HG03457 (cell line): ENCODE measurements around the gene SPDYC.
"Not testable (repeated sequence)": the region's sequence is repeated elsewhere in the genome, so short reads cannot be mapped to it uniquely, and the experiment has no call there.

Experiments used
- ATAC-seq: cut with Tn5 transposase; IDR thresholded peaks from one replicate; pipeline ENCODE4 v1.9.1; 2021; ENCODE audit warnings: moderate number of reproducible peaks; ENCODE audit not compliant: unreplicated experiment

Gene SPDYC

DNA sequence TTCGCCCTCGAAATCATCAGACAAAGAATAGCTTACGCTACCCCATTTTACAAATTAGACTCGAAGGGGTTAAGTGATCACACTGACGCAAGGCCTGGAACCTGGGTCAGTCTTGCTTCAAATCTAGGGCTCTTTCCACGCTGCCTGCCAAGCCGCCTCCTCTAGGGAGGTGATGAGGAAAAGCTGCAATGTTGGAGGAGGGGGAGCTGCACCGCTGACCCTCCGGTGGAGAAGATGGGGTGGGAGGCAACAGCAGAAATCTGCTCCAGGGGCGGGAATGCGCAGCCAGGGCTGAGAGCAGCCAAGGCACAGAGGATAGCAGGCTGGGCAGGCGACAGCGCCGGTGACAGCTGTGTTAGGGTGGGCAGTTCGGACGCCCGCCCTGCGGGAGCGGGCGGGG, 36.3 kb upstream of the SPDYC start:
- ATAC-seq, result no peak

DNA sequence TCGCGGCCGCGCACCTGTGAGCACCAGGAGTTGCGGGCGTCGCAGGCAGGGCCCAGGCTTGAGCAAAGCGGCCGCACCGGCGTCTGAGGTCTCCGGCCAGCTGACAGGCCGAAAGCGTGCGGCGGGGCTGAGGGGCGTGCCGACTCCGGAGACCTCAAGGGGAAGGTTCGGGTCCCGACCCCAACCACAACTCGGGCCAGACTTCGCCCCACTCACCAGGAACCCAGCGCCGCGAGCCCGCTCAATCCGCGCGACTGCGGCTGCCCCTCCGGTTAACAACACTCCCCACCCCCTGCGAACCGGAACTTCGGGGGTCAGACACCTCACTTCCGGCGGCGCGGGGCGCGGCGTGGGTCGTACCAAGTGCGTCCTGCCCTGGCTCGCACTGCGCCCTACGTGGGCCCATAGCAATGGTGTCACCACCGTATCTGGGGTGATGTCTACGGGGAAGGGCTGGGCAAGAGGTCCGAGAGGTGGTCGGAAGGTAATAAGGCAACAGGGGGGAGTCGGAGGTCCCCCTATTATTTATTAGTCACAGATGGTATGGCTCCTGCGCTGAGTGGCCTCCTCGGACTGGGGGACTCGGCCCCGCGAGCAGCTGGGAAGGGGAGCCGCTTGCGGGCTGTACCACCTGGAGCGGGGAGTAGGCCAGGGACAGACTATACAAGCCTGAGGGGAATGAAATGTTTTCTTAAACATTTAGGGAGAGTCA, 35.6 kb upstream of the SPDYC start, which contains the start of gene SYVN1:
Gene SYVN1 (minus strand): TSS at position 280 of the 712 bp plus-strand sequence. CDS start 918 bp downstream, outside the sequence.
- ATAC-seq, result peak; percentile 34

DNA sequence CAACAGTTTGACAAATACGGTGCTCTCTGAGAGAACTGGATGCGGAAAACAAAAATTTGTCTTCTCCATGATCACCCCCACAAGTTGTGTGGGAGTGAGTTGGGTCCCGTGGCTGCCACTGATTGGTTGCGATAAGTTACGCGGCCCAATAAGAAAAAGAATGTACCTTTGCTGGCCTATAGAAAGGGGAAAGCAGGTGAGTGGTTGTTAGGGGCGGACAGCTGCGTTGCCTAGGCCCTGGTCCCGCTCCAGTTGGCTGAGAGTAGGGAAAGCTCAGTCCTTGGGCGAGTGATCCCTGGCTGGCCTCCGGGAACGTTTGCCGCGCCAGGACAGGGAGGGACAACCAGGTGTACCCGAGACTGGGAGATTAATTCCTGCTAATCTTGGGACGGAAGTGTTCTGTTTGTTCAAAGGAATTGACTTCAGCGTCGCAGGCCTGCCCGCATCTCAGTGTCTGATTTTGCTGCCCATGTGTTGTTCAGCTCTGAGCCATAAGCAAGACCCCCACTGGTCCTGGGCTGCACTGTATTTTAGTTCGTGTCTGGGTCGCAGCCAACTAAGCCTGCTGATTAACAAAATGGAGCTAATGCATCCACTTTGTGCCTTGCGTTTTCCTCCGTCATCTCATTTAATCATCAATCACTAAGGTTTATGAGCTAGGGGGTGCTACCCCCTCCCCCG, 34.9 kb upstream of the SPDYC start:
- ATAC-seq, result peak; percentile 50

DNA sequence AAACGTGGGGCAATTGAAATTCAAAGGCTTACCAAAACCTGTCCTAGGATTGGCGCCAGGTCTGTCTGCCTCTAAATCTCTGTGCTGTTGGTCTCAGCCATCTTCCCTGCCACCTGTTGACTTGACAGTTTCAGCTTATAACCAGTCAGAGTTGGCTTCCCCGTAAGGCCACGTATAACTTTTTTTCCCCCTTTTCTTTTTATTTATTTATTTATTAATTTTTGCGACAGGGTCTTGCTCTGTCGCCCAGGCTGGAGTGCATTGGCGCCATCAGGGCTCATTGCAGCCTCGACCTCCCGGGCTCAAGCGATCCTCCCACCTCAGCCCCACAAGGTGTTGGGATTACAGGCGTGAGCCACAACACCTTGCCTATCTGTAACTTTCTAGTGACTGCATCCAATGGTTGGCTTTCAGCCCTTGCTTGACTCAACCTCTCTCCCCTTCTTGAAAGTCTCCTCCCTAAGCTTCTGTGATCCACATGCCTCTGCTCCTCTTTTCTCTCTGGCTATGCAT, 34.3 kb upstream of the SPDYC start:
- ATAC-seq, result no peak

DNA sequence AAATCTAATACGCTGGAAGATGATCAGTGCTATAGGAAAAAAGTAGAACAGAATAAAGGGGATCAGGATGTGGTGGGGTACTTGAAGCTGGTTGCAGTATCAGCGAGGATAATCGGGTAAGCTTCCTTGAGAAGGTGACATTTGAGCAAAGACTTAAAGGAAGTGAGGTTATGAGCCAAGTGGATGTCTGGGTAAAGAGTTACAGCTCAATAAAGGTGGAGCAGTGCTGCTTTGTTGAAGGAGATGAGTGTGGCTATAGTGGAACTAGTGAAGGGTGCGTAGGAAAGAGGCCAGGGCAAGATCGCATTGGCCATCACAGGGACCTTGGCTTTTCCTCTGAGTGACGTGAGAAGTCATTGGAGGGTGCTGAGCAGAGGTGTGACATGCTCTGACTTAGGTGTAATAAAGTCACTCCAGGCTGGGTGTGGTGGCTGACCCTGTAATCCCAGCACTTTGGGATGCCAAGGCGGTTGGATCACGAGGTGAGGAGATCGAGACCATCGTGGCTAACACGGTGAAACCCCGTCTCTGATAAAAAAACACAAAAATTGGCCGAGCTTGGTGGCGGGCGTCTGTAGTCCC, 33.4 kb upstream of the SPDYC start:
- ATAC-seq, result no peak

DNA sequence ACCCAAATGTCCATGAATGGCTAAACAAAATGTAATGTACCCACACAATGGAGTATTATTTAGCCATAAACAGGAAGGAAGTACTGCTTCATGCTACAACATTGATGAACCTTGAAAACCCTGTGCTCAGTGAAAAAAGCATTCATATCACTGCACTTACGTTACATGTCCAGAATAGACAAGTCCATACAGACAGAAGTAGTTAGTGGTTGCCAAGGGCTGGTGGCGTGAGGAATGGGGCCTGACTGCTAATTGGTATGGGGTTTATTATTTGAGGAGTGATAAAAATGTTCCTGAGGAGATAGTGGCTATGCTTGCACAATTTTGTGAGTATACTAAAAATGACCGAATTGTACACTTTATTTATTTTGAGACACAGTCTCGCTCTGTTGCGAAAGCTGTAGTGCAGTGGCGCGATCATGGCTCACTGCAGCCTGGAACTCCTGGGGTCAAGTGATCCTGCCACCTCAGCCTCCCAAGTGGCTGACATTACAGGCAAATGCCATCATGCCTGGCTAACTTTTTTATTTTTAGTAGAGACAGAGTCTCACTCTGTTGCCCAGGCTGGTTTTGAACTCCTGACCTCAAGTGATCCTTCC, 28.0 kb upstream of the SPDYC start:
- no peak for ATAC-seq

DNA sequence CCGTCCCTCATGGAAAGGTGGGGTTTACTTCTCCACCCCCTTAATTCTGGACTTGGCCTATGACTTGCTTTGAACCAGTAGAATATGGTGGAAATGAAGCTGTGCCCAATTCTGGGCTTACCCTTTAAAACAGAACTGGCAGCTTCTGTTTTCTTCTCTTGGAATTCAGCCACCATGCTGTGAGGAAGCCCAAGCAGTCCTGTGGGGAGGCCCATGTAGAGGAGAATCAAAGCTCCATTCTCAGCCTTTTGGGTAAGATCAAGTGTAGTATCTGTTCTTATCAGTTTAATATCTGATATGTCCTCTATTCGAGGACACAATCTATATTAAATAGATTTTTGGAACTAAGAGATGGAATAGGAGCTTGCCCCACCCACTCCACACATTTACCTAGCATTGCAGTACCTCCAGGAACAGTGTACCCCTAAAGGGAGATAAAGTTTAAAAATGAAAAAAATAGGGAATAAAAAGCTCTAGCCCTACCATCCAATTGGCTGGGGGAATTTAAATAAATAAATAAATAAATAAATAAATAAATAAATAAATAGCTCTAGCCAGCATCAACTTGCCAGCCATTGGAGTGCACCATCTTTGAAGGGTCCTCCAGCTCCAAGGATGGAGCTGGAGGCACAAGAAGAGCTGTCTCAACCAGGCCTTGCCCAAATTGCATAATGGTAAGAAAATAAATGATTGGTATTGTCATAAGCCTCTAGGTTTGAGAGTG, 22.5 kb upstream of the SPDYC start:
- no peak for ATAC-seq

DNA sequence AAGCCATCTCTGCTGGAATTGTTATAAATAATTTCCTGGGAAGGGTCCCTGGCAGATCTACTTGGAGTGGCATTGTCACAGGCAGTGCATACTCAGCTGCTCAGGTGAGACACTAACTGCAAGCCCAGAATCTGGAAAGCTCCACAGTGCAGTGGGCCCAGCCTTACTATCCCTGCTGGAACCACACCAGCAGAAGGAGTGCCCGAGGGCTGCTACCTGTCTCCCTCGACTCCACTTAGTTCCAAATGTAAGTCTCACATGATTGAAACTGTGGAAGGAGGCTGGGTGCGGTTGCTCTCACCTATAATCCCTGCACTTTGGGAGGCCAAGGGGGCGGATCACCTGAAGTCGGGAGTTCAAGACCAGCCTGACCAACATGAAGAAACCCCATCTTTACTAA, 21.4 kb upstream of the SPDYC start:
- ATAC-seq, result no peak

DNA sequence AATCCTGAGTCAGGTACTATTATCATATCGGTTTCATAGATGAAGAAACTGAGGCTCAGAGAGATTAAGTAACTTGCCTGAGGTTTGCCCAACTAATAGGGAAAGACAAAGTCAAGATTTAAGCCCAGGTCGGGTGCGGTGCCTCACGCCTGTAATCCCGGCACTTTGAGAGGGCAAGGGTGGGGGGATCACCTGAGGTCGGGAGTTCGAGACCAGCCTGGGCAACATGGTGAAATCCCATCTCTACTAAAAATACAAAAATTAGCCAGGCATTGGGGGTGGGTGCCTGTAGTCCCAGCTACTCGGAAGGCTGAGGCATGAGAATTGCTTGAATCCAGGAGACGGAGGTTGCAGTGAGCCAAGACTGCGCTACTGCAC, 19.9 kb upstream of the SPDYC start:
- ATAC-seq, result not testable (repeated sequence)

DNA sequence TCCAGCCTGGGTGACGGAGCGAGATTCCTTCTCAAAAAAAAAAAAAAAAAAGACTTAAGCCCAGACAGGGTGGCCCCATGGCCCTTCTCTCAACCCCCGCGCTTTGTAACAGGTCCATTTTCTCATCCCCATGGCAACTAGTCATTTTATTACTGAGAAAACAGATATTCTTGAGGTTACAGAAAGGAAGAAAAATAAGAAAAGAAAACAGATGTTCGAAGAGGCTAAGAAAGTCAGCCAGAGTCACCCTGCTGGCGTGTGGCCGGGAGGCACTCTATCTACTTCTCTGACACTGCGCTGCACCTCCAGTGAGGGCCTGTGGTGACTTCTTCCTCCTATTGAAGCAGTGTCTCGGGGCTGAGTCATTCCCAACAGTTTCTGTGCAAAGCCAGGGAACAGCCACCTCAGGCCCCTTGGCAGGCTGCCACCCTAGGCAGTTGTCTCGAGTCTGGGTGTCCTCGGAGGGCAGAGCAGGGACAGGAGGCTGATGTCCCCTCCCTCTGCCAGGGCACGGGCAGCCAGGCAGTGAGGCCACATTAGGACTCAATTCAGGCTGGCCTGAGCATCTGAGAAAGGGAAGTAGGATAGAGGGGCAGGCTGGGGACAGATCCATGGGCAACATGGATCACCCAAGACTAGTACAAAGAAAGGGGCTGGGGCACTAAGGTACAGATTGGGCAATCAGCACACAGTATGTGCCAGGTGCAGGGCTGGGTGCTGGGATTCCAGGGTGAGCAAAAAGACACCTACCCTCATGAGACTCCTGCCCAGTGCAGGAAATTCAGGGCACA, 19.3 kb upstream of the SPDYC start:
- ATAC-seq, result no peak

DNA sequence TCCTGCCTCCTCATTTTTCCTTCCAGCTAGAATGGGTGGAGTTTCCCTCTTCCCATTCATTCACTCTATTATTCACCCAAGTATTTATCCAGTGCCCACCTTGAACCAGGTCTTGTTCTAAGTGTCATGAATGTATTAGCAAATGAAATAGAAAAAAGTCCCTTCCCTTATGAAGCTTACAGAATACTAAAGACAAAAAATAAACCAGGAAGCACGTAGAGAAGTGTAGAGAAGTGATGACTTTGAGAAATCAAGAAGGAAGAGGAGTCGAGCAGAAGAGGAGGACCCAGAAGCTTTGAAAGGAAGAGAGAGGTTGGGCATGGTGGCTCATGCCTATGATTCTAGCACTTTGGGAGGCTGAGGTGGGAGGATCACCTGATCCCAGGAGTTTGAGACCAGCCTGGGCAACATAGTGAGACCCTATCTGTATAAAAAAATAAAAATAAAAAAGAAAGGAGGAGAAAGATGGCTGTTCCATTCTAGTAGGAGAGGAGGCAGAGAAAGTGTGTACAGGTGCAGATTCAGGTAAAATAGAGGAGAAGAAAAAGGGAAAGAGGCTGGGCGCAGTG, 18.6 kb upstream of the SPDYC start:
- ATAC-seq, result no peak

DNA sequence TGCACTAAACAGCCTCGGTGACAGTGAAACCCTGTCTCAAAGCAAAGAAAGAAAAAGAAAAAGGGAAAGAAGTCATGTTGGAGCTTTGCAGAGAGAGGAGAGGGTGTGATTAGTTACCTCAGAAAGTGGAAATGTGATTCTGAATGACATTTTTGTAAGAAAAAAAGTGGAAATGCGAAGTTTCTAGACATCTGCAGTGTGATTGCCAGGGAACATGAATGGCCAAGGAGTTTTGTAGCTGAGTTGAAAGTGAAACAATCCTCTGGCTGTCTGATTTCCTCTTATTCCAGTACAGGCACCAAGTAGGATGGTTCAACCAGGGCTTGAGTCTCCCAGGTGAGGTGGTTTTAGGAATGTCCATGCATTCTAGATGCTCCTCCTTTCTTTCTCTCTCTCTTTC, 17.9 kb upstream of the SPDYC start:
- no peak for ATAC-seq

DNA sequence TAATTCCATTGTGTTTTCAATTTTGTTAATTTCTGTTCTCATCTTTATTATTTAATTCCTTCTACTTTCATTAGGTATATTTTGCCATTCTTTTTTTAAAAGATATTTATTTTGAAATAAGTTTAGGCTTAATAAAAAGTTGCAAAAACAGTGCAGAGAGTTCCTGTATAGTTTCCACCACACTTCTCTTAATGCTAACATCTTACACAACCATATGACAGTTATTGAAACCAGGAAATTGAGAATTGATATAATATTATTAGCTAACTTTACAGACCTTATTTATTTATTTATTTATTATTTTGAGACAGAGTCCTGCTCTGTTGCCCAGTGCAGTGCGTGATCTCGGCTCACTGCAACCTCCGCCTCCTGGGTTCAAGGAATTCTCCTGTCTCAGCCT, 13.8 kb upstream of the SPDYC start:
- no peak for ATAC-seq

DNA sequence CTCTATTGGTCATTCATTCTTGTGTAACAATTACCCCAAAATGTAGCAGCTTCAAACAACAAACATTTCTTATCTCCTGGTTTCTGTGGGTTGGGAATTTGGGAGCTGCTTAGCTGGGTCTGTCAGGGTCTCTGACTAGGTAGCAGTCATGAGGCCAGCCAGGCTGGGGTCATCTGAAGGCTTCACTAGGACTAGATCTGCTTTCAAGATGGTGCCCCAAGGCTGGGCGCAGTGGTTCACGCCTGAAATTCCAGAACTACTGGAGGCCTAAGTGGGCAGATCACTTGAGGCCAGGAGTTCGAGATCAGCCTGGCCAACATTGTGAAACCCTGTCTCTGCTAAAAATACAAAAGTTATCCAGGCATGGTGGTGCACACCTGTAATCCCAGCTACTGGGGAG, 13.1 kb upstream of the SPDYC start:
- ATAC-seq, result no peak

DNA sequence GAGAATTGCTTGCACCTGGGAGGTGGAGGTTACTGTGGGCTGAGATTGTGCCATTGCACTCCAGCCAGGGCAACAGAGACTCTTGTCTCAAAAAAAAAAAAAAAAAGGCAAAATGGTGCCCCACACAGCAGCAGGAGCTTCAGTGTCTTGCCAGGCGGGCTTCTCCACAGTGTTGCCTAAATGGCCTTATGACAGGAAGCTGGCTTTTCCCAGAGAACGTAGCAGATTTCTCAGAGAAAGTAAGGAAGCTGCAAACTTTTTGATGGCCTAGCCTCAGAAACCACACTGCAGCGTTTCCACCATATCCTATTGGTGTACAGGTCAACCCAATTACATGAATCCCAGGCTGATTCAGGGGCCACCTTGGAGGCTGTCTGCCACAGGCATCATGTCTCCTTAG, 12.7 kb upstream of the SPDYC start:
- ATAC-seq, result no peak

DNA sequence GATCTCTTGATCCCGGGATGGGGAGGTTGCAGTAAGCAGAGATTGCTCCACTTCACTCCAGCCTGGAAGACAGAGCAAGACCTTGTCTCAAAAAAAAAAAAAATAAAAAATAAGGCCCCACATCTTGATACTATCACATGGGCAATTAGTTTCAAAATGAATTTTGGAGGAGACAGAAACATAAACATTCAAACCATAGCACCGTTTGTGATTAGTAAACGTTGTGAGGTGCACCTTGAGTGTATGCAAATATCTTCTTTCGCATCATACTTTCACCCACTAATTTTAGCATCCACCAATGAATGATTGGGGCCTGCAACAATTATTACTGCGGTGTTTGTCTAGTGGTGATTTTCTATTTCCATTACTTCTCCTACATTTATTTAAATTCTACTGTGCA, 11.0 kb upstream of the SPDYC start:
- no peak for ATAC-seq

DNA sequence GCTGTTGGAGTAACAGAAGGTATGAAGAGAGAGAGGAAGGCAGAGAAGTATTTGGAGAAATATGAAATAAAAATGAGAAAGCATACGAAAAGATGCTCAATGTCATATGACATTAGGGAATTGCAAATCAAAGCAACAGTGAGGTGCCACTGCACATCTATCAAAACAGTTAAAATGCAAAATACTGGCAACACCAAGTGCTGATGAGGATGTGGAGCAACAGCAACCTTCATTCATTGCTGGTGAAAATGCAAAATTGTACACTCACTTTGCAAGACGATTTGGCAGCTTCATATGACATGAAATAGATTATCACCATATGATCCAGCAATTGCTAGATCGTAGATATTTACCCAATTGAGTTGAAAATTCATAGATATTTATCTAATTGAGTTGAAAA, 9.4 kb upstream of the SPDYC start:
- no peak for ATAC-seq

DNA sequence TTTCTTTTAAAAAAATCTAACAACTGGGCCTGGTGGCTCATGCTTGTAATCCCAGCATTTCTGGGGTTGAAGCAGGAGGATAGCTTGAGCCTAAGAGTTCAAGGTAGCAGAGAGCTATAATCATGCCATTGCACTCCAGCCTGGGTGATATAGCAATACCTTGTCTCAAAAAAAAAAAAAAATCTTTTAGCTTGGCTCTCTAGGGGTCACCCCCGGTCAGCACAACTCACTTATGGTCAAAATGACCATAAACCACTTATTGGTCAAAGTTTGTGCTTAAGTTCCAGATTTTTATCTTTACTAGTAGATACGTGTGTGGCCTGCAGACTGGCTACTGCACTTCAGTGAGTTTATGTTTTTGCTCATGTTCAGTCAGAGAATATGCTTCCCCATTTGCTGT, 6.3 kb upstream of the SPDYC start:
- ATAC-seq, result no peak

DNA sequence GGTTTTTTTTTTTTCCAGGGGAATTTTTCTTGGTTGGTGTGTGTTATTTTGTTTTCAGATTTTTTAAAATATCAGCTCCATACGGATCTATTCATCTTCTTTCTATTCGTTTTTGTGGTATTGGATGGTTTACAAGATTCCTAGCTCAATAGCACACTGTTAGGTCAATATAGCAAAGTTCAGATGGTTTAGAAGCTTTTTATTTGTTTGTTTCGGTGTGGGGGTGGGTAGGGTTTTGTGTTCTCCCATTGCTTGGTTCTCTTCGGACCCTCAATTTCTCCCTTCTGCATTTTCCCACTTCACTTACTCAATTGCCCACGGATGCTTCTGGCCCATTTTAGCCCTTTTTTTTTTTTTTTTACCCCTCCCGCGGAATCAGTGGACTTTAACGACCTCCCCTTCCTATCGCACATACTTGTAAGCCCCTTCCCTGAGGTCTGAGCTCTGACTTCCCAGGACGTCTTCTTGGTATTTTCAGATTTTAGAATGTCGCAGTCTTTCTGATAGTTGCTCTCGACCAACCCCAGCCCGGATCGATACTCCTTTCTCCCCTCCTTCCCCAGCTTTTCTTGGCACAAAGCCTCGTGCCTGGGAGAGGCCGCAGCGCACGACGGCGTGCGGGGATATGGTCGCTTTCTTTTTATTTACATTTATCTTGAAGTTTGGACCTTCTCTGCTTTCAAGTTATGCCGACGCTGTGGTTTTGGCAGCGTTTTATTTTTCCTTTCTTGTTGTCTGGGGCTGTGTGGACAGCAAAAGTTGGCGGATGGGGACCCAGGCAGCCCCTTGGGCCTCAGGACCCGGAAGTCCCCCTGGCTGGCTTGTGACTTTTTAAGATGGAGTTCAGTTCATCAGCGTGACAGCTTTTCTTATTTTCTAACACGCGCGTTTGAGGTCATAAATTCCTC, 4.4 kb upstream of the SPDYC start:
- ATAC-seq, result no peak
